HepG2 (cell line): ENCODE results near the gene KSR1.

Experiments used
- CTCF ChIP-seq: sonication (generic); formaldehyde crosslinking; IDR thresholded peaks from 2 replicates; pipeline ENCODE4 v1.5.0; 2020; ENCODE audit warnings: mild to moderate bottlenecking, missing genetic modification reagents, moderate library complexity
- POLR2A ChIP-seq, 2 experiments: IDR thresholded peaks; 2 replicates each; pipeline ENCODE4 v1.6.1; 2011; ENCODE audit warnings: low read depth in 2 of 2, low read length in 2 of 2, mild to moderate bottlenecking in 1 of 2, moderate library complexity in 1 of 2; ENCODE audit not compliant: insufficient read depth in 1 of 2
- THAP7 ChIP-seq: sonication (generic); formaldehyde crosslinking; IDR thresholded peaks from 2 replicates; pipeline ENCODE4 v1.8.1; 2023; ENCODE audit warnings: mild to moderate bottlenecking, missing genetic modification reagents
- ZEB1 ChIP-seq: IDR thresholded peaks from 2 replicates; pipeline ENCODE4 v1.6.1; 2012; ENCODE audit warnings: mild to moderate bottlenecking, low read depth, inconsistent platforms; ENCODE audit not compliant: insufficient replicate concordance

GRCh38 chr17:27457731-27458523 is 1.7 kb downstream of the KSR1 start:
- no peak for TF ChIP-seq THAP7 (CRISPR knock-in tag)
- peak; percentile 51 for TF ChIP-seq CTCF (CRISPR knock-in tag)
- peak; percentile 49 to 54 for TF ChIP-seq POLR2A (IDR thresholded peaks at IDR 0.05; ENCODE audit: insufficient read depth in 1 of 2, low read depth in 2 of 2, low read length in 2 of 2)
- no peak for TF ChIP-seq ZEB1
